Subcutaneous adipose tissue (tissue), 4 donors: ENCODE results near the gene IL18R1. TPM values are rescaled to one million over a fixed set of nuclear protein-coding genes. Genes with fewer than 3 reads are reported as not detected.

Source experiments
- CTCF ChIP-seq: fragments of 450-650 bp; IDR thresholded peaks from one replicate; pipeline ENCODE4 v1.5.1; 2016; ENCODE audit warnings: low read depth, mild to moderate bottlenecking, control low read depth, antibody characterized with exemption, moderate library complexity
- total RNA-seq, 4 donors: library from RNA; depleted of rRNA; stranded (reverse); fragments of >200 nt; gene quantifications; one replicate each; pipeline ENCODE4 v1.1.0, GENCODE V29; 2016

IL18R1 gene
- total RNA-seq, 4 donors from 2014 or later, result 12.6 to 24.9 (median 21.2) TPM

GRCh38 chr2:102336502-102336945 is 19.1 kb upstream of the IL18R1 start:
- TF ChIP-seq CTCF, result no peak

- no peak for TF ChIP-seq CTCF
These were observed 18.6 kb upstream of the IL18R1 start for GRCh38 chr2:102337012-102337411.

- TF ChIP-seq CTCF, result no peak
These were observed 17.9 kb upstream of the IL18R1 start for GRCh38 chr2:102337481-102338386.

GRCh38 chr2:102340778-102341177 is 14.8 kb upstream of the IL18R1 start:
- no peak for TF ChIP-seq CTCF

- no peak for TF ChIP-seq CTCF
These were observed 12.7 kb upstream of the IL18R1 start for GRCh38 chr2:102342888-102343287.

- no peak for TF ChIP-seq CTCF
These were observed 11.2 kb upstream of the IL18R1 start for GRCh38 chr2:102344397-102344796.

GRCh38 chr2:102345329-102345920 is 10.2 kb upstream of the IL18R1 start:
- no peak for TF ChIP-seq CTCF
